SJCRH30 (cell line): Measurements from ENCODE around the gene ZNF497. TPM values are rescaled to one million over a fixed set of nuclear protein-coding genes. Genes with fewer than 3 reads are reported as not detected.
A peak's percentile ranks its signal among the peaks of the same experiment; 100 is the strongest.
"Not testable (repeated sequence)": the region's sequence is repeated elsewhere in the genome, so short reads cannot be mapped to it uniquely, and the experiment has no call there.

ENCODE experiments used
- DNase-seq, 2 experiments: peaks; one replicate each; pipeline ENCODE4 v3.0.0-alpha.2; 2015 to 2020
- H3K27ac ChIP-seq: fragments of 250-450 bp; sonication (Bioruptor Pico); 2 replicates; pipeline ENCODE4 v1.5.1; 2020; ENCODE audit warnings: mild to moderate bottlenecking, moderate library complexity
- H3K27me3 ChIP-seq: fragments of 250-450 bp; sonication (Bioruptor Pico); 2 replicates; pipeline ENCODE4 v1.5.1; 2020; ENCODE audit warnings: mild to moderate bottlenecking, moderate library complexity
- H3K36me3 ChIP-seq: fragments of 250-450 bp; sonication (Bioruptor Pico); 2 replicates; pipeline ENCODE4 v1.5.1; 2020; ENCODE audit warnings: mild to moderate bottlenecking, moderate library complexity
- H3K4me1 ChIP-seq: fragments of 250-450 bp; sonication (Bioruptor Pico); 2 replicates; pipeline ENCODE4 v1.5.1; 2020; ENCODE audit warnings: mild to moderate bottlenecking, moderate library complexity
- H3K4me3 ChIP-seq: fragments of 250-450 bp; sonication (Bioruptor Pico); 2 replicates; pipeline ENCODE4 v1.5.1; 2020; ENCODE audit warnings: mild to moderate bottlenecking, moderate library complexity
- H3K9me3 ChIP-seq: fragments of 250-450 bp; sonication (Bioruptor Pico); replicated peaks from 2 replicates; pipeline ENCODE4 v1.5.1; 2020; ENCODE audit warnings: mild to moderate bottlenecking, moderate library complexity
- total RNA-seq: library from RNA; depleted of rRNA; stranded (reverse); fragments of >200 nt; shearing (Covaris generic); gene quantifications from 2 replicates; pipeline ENCODE4 v1.2.3, GENCODE V29; 2014

Gene ZNF497
- total RNA-seq, 1 experiment from 2014 or later = 0.45 TPM

DNA sequence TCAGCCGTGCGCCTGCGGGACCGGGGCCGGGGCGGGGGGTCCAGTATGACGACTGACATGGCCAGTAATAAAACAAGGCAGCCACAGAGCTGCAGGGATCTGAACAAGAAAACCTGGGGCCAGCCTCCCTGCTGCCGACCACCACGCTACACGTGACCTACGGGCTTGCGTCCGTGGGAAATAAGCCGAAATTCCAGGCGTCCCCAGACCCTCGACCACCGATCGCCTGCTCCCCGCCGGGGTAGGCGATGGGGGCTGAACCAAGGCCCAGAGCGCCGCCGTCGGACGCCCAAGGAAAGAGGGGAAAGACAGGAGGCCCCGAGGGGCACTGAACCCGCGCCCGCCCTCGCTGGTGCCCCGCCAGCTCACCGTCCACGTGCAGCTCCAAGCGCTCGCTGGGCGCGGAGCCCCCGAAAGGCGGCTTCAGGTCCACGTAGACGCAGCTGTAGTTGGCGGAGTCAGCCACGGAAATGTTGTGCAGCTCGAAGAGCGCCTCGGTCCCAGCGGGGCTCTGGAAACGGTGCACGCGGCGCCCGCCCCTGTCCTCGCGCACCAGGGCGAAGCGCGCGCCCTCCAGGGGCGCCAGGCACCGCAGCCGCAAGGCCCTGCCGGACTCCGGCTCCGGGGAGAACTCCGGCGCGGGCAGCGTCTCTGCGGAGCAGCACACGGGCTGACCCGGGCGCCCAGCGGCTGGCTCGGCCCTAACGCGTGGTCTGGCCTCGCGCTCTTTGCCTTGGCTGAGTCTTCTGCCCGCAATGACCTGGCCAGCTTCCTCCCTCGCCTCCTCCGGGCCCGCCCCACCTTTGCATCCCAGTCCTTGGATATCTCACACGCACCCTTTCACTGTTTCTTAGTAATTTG is 12.3 kb downstream of the ZNF497 start:
- H3K36me3 ChIP-seq = no peaks in the 10 kb centered on the region
- DNase-seq = no peak
- no peaks in the 10 kb centered on the region for H3K27me3 ChIP-seq

DNA sequence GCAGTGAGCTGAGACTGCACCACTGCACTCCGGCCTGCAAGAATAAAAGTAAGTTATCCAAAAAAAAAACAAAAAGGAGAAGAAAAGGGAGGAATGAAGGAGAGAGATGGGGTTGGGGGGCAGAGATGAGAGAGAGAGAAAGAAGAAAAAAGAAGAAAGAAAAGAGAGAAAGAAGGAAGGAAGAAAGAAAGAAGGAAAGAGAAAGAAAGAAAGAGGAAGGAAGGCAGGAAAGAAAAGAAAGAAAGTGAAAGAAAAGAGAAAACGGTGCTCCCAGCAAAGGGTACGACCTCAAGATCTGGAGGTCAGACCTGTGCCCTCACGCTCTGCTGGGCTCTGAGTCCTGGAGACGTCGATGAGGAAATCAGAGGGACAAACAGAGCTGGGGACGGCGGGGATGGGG is 13.0 kb downstream of the ZNF497 start:
- Histone ChIP-seq H3K4me1 (peaks cover 2% of the 10 kb centered on the region; the same call in 1 of the 2 replicates), H3K36me3 (no peaks in the 10 kb centered on the region), H3K4me3 (no peak overlapping the region), H3K27ac (no peak overlapping the region), H3K9me3 (no peaks in the 10 kb centered on the region), H3K27me3 (no peaks in the 10 kb centered on the region)
- DNase-seq = no peak

More for the DNA sequence above, 12.3 kb downstream of the ZNF497 start:
- Histone ChIP-seq H3K9me3 (no peaks in the 10 kb centered on the region), H3K4me3 (no peak overlapping the region), H3K4me1 (peaks cover 2% of the 10 kb centered on the region; the same call in 1 of the 2 replicates), H3K27ac (no peak overlapping the region)

DNA sequence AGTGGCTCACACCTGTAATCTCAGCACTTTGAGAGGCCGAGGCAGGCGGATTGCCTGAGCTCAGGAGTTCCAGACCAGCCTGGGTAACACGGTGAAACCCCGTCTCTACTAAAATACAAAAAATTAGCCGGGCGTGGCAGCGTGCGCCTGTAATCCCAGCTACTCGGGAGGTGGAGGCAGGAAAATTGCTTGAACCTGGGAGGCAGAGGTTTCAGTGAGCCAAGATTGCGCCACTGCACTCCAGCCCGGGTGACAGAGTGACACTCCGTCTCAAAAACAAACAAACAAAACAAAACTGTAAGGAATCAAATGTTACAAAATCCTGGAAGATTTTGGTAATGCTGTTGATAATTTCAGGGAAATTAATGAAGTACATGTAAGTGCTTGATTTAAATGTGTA is 14.5 kb downstream of the ZNF497 start:
- H3K27ac ChIP-seq, H3K9me3 ChIP-seq, H3K27me3 ChIP-seq, H3K36me3 ChIP-seq, DNase-seq, H3K4me1 ChIP-seq: not testable (repeated sequence)
- peak overlapping the region; percentile 69 for H3K4me3 ChIP-seq

DNA sequence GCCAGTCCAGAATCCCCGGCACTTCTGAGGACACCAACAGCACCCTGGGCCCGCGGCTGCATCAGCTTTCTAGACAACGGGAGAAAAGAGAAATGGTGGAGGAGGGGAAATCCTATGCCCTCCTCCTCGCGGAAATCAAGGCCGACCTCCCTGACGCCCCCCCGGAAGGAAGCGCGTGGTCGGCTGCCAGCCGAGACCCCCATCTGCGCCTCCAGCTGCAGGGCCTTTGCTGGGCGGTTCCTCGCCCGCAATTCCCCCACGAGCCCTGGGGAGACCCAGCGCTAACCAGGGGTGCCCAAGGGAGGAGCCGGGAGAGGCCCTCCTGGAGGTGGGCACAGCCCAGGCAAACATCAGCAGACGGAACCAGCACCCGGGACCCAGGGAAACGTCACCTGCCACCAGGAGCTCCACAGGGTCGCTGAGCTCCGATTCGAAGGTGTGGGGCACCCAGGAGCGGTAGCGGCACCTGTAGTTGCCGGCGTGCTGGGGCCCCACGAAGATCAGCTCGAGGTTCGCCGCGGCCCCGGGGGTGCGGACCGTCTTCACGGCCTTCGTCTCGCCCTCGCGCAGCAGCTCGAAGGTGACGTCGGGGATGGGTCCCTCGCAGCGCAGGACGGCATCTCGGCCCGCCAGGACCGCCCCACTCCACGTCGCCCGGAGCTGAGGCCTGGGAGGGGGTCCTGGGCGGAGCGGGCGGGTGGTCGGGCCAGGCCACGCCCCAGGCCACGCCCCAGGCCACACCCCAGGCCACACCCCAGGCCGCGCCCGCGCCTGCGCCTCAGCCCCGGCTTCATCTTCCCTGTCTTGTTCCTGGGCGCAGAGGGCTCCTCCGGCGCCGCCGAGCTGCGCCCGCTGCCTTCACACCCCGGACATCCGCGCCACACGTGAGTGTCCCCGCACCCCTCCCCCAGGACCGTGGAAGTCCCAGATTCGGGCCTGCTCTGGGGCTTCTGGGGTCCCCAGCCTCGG is 15.3 kb downstream of the ZNF497 start:
- no peaks in the 10 kb centered on the region for H3K27me3 ChIP-seq
- peak; percentile 71 to 82 for DNase-seq

DNA sequence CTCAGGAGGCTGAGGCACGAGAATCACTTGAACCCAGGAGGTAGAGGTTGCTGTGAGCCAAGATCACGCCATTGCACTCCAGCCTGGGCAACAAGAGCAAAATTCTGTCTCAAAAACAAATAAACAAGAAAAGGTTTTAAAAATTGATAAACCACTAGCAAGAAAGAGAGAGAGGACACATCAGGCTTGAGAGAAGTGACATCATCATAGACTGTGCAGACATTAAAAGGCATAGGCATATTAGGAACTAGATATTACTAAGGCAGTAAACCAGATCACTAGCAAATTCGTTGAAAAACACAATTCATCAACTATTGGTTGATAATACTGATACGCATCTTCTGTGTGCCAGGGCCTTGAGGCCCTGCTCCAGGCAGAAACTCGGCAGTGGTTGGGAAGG is 17.0 kb downstream of the ZNF497 start:
- Histone ChIP-seq H3K4me3 (no peak overlapping the region), H3K4me1 (peaks cover 2% of the 10 kb centered on the region; the same call in 1 of the 2 replicates), H3K9me3 (no peaks in the 10 kb centered on the region), H3K27me3 (no peaks in the 10 kb centered on the region), H3K36me3 (no peaks in the 10 kb centered on the region), H3K27ac (no peak overlapping the region)
- no peak for DNase-seq

More for the DNA sequence above, 15.3 kb downstream of the ZNF497 start:
- H3K27ac ChIP-seq = no peak overlapping the region; the same call in 1 of the 2 replicates
- no peaks in the 10 kb centered on the region for H3K9me3 ChIP-seq
- no peaks in the 10 kb centered on the region for H3K36me3 ChIP-seq
- H3K4me1 ChIP-seq = peaks cover 2% of the 10 kb centered on the region; the same call in 1 of the 2 replicates
- peak overlapping the region; percentile 69 for H3K4me3 ChIP-seq

DNA sequence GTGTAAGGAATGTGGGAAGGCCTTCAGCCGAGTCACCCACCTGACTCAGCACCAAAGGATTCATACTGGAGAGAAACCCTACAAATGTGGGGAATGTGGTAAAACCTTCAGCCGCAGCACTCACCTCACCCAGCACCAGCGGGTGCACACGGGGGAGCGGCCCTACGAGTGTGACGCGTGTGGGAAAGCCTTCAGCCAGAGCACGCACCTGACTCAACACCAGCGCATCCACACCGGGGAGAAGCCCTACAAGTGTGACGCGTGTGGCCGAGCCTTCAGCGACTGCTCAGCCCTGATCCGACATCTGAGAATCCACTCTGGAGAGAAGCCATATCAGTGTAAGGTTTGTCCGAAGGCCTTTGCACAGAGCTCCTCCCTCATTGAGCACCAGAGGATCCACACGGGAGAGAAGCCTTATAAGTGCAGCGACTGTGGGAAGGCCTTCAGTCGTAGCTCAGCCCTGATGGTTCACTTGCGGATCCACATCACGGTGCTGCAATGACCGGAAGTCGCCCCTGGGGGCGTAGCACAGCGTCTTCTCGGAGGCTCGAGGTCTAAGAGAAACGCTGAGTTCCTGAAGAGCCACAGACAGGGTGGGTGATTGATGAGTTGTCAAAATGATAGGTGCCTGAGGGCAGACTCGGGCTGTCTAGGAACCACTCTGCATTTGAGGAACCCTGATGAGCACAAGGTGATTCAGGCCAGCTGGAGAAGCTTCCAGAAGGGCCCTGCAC is 23.6 kb downstream of the ZNF497 start:
- Histone ChIP-seq H3K4me1 (no peaks in the 10 kb centered on the region), H3K27me3 (no peaks in the 10 kb centered on the region), H3K27ac (no peak overlapping the region), H3K36me3 (peaks cover 21% of the 10 kb centered on the region), H3K9me3 (no peaks in the 10 kb centered on the region), H3K4me3 (no peak overlapping the region)
- no peak for DNase-seq

DNA sequence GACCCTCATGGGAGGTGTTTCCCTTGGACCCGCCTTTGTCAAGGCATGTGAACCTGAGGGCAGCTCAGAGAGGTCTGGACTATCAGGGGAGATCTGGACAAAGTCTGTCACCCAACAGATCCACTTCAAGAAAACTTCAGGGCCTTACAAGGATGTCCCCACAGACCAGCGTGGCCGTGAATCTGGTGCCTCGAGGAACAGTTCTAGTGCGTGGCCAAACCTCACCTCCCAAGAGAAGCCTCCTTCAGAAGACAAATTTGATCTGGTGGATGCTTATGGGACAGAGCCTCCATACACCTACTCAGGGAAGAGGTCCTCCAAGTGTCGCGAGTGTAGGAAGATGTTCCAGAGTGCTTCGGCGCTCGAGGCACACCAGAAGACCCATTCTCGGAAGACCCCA is 24.2 kb downstream of the ZNF497 start:
- no peak overlapping the region for H3K27ac ChIP-seq
- no peak overlapping the region for H3K4me3 ChIP-seq
- no peaks in the 10 kb centered on the region for H3K27me3 ChIP-seq
- no peak for DNase-seq
- H3K9me3 ChIP-seq = no peaks in the 10 kb centered on the region
- H3K36me3 ChIP-seq = peaks cover 21% of the 10 kb centered on the region
- no peaks in the 10 kb centered on the region for H3K4me1 ChIP-seq

DNA sequence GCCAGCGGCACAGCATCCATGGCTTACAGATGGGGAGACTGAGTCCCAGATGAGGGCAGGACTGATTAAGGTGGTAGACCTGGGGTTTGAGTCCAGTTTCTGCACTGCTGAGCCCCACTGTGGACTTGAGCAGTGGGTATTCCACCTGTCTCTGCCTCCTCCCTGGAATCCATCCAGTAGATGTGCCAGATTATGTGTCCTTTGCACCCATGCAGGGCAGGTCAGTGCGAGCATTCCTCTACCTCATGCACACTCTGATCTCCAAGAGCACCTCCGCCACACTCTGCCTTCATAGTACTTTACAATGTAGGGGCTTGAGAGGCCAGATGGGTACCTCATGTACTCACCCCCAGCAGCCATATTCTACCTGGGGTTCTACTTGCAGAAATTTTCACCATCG is 25.7 kb downstream of the ZNF497 start:
- H3K27ac ChIP-seq = no peak overlapping the region
- no peak for DNase-seq
- H3K9me3 ChIP-seq = no peaks in the 10 kb centered on the region
- H3K4me3 ChIP-seq = no peak overlapping the region
- no peaks in the 10 kb centered on the region for H3K27me3 ChIP-seq
- H3K36me3 ChIP-seq = peaks cover 21% of the 10 kb centered on the region
- H3K4me1 ChIP-seq = no peaks in the 10 kb centered on the region

DNA sequence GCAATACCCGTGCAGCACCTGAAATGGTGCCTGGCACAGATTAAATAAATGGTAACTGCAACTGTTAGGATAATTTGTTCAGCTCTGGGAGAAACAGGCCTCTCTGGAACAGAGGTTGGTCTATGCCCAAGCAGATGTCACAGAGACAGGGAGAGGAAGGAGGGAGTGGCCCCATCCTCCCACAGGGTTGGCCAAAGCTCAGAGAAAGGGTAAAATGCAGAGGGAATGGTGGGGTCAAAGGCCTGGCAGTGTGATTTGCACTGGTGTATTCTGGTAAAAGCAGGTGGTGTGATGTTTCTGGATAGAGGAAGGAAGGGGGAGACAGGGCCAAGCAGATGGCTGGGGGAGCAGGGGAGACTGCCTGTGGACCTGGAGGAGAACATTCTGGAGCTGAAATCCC is 26.3 kb downstream of the ZNF497 start:
- H3K27ac ChIP-seq = no peak overlapping the region
- H3K4me1 ChIP-seq = no peaks in the 10 kb centered on the region
- no peak overlapping the region for H3K4me3 ChIP-seq
- no peak for DNase-seq
- H3K36me3 ChIP-seq = peaks cover 21% of the 10 kb centered on the region
- no peaks in the 10 kb centered on the region for H3K9me3 ChIP-seq
- H3K27me3 ChIP-seq = no peaks in the 10 kb centered on the region

DNA sequence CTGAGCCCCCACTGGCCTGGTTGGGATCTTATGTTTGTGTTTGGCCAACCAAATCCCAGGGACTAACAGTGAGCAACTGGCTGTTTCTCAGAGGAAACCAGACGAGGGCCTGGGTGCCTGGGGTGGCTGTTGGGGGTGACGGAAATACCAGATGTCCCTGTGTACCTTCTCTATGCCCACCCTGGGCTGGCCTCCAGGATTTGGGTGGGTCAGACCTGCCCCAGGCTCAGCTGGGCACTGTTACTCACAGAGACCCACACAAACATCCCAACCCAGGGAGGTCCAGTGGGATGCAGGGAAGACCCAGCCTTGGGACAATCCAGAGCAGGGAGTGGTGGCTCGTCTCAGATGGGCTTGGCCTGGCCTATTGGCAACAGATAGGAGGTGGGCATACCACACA is 26.9 kb downstream of the ZNF497 start:
- Histone ChIP-seq H3K36me3 (peaks cover 21% of the 10 kb centered on the region), H3K4me3 (no peak overlapping the region), H3K27me3 (no peaks in the 10 kb centered on the region), H3K4me1 (no peaks in the 10 kb centered on the region), H3K27ac (no peak overlapping the region), H3K9me3 (no peaks in the 10 kb centered on the region)
- DNase-seq = no peak

DNA sequence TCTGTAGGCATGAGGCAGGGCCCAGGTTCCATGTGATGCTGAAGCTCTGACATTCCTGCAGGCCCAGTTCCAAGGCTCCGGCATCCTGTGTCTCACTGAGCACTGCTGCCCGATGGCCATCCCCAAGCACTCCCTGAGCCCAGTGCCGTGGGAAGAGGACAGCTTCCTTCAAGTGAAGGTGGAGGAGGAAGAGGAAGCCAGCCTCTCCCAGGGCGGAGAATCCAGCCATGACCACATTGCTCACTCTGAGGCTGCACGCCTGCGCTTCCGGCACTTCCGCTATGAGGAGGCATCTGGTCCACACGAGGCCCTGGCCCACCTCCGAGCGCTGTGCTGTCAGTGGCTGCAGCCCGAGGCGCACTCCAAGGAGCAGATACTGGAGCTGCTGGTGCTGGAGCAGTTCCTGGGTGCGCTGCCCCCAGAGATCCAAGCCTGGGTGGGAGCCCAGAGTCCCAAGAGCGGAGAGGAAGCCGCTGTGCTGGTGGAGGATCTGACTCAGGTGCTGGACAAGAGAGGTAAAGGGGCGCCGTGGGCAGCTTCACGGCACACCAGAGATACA is 27.8 kb downstream of the ZNF497 start:
- Histone ChIP-seq H3K4me1 (no peaks in the 10 kb centered on the region), H3K4me3 (no peak overlapping the region), H3K27ac (no peak overlapping the region), H3K27me3 (no peaks in the 10 kb centered on the region), H3K36me3 (peaks cover 21% of the 10 kb centered on the region), H3K9me3 (no peaks in the 10 kb centered on the region)
- DNase-seq = no peak

DNA sequence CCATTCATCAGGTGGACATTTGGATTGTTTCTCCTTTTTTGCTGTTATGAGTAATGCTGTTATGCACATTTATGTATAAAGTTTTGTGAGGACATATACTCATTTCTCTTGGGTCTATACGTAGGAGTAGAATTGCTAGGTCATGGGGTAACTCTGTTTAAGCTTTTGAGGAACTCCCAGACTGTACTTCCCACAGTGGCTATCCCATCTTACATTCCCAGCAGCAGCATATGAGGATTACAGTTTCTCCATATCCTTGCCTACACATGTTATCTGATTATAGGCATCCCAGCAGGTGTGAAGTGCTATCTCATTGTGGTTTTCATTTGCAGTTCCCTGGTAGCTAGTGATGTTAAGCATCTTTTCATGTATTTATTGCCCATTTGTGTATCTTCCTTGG is 29.9 kb downstream of the ZNF497 start:
- Histone ChIP-seq H3K36me3 (peaks cover 11% of the 10 kb centered on the region; the same call in 1 of the 2 replicates), H3K27me3 (no peaks in the 10 kb centered on the region), H3K4me1 (no peaks in the 10 kb centered on the region), H3K4me3 (no peak overlapping the region), H3K27ac (no peak overlapping the region), H3K9me3 (no peaks in the 10 kb centered on the region)
- DNase-seq = no peak

DNA sequence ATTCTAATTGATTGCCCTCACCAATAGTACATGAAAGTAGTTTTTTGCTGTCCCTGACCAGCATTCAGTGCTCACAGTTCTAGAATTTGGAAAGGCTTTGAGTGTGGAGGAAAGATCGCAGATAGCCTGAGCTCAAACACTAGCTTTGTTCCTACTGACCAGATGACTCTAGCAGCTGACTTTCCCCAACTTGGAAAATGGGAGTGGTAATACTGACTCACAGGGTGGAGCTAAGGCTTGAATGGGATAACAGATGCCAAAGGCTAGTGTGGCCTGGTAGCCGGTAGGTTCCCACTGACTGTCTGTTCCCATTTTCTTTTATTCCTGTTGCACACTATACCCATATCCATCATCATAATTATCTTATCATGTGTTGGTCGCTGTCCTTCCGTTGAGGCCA is 32.1 kb downstream of the ZNF497 start:
- Histone ChIP-seq H3K4me1 (no peaks in the 10 kb centered on the region), H3K9me3 (no peaks in the 10 kb centered on the region), H3K36me3 (peaks cover 1% of the 10 kb centered on the region; the same call in 1 of the 2 replicates), H3K27ac (no peak overlapping the region), H3K4me3 (no peak overlapping the region), H3K27me3 (no peaks in the 10 kb centered on the region)
- peak in 1 of 2 experiments; percentile 25 for DNase-seq

DNA sequence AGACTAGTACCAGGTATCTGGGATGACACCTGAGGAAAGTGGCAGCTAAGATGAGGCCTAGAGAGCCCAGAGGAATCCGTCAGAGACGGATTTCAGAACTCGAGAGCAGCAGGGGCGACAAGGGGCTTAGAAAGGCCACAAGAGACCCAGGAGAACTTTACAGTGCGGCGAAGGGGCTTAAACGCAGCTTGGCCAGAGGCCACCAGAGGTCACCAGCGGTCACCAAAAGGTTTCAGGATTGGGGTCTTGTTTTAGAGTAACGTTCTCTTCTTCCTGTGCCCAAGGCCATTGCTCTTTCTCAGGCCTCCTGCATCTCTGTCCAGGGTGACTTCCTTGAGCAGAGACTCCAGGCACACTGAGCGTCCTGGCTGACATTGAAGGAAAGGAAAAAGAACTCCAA is 33.6 kb downstream of the ZNF497 start:
- H3K4me1 ChIP-seq = no peaks in the 10 kb centered on the region
- no peaks in the 10 kb centered on the region for H3K9me3 ChIP-seq
- DNase-seq = peak; percentile 31 to 59
- H3K27ac ChIP-seq = no peak overlapping the region
- H3K36me3 ChIP-seq = no peaks in the 10 kb centered on the region
- H3K27me3 ChIP-seq = no peaks in the 10 kb centered on the region
- H3K4me3 ChIP-seq = no peak overlapping the region
